ENCODE data around the gene PCGF1.

GRCh38 chr2:74462054-74462785 is 45.3 kb downstream of the PCGF1 start:
- TF ChIP-seq, protein P1, sequence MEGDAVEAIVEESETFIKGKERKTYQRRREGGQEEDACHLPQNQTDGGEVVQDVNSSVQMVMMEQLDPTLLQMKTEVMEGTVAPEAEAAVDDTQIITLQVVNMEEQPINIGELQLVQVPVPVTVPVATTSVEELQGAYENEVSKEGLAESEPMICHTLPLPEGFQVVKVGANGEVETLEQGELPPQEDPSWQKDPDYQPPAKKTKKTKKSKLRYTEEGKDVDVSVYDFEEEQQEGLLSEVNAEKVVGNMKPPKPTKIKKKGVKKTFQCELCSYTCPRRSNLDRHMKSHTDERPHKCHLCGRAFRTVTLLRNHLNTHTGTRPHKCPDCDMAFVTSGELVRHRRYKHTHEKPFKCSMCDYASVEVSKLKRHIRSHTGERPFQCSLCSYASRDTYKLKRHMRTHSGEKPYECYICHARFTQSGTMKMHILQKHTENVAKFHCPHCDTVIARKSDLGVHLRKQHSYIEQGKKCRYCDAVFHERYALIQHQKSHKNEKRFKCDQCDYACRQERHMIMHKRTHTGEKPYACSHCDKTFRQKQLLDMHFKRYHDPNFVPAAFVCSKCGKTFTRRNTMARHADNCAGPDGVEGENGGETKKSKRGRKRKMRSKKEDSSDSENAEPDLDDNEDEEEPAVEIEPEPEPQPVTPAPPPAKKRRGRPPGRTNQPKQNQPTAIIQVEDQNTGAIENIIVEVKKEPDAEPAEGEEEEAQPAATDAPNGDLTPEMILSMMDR (IDR thresholded peaks at IDR 0.05; ENCODE audit: insufficient read depth, low read depth, low read length): no peak
- no peak for TF ChIP-seq EZH2 (IDR thresholded peaks at IDR 0.05; ENCODE audit: insufficient read depth, low read length)
